ENCODE data around the gene EGFL6.

Gene EGFL6

DNA sequence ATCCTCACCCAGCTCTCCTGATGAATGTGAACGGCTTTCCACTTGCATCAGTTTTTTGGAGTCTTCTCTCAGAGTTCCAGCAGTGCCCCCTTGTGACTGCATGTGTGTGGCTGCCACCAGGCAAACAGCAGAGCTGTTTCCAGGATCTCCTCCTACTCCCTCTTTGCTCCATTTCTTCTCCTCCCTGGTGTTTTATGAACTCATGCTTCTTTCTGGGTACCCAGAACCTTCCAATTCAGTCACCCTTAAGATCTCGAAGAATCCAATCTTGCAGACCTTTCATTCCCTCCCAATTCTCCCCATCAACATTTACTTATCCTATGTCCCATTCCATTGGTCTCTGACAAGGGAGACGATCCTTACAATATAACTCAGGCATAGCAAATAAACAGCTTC, 76.8 kb downstream of the EGFL6 start:
- Histone ChIP-seq H3K36me3 (ENCODE audit: control insufficient read depth in 2 of 2, insufficient read depth in 1 of 2, low read length in 2 of 2) (no peaks in the 10 kb centered on the region), H3K4me3 (ENCODE audit: low read depth, low read length) (no peak overlapping the region), H3K4me1 (ENCODE audit: control insufficient read depth, insufficient read depth, low read length) (peaks cover 5% of the 10 kb centered on the region; the same call in 1 of the 2 replicates), H3K27ac (ENCODE audit: extremely low read depth, low read depth, low read length) (no peak overlapping the region; the same call in 1 of the 2 replicates), H3K9me3 (ENCODE audit: control insufficient read depth, insufficient read depth, low read depth, low read length) (no peaks in the 10 kb centered on the region)
- ChIA-PET POLR2A (interaction anchor here (0.9 to 1.1 kb wide), 3 partner anchors 23 to 89 kb away, joined by 3 read pairs; partner anchors contain the start of genes OFD1 and TRAPPC2), CTCF (interaction anchor here (0.5 to 5.0 kb wide), 54 partner anchors 9 to 1207 kb away, joined by 3 to 86 read pairs (median 4); partner anchors contain the start of gene OFD1)
- TF ChIP-seq PRDM4 (tag by site-specific recombination; IDR thresholded peaks at IDR 0.05) (peak; percentile 94), ZXDB (tag by site-specific recombination; IDR thresholded peaks at IDR 0.05) (0 out of 2 replicates have a peak, but pooled peaks have one; percentile 23), SP2 (tag by site-specific recombination; IDR thresholded peaks at IDR 0.05) (no peak), ZNF785 (tag by site-specific recombination; IDR thresholded peaks at IDR 0.05) (no peak), ZFHX2 (tag by site-specific recombination; conservative IDR thresholded peaks at IDR 0.05) (0 out of 2 replicates have a peak, but pooled peaks have one; percentile 14), ZNF654 (tag by site-specific recombination; IDR thresholded peaks at IDR 0.05; ENCODE audit: low read depth) (peak; percentile 69), ZBTB21 (tag by site-specific recombination; IDR thresholded peaks at IDR 0.05) (0 out of 2 replicates have a peak, but pooled peaks have one; percentile 25), ZNF692 (tag by site-specific recombination; IDR thresholded peaks at IDR 0.05) (peak; percentile 31; the same call in 1 of the 2 replicates), HOXC10 (CRISPR knock-in tag; IDR thresholded peaks at IDR 0.05) (no peak), ZBTB49 (tag by site-specific recombination; IDR thresholded peaks at IDR 0.05; ENCODE audit: low read depth) (no peak), ZFP69B (tag by site-specific recombination; IDR thresholded peaks at IDR 0.05) (peak; percentile 56; the same call in 1 of the 2 replicates), ZNF530 (tag by site-specific recombination; IDR thresholded peaks at IDR 0.05; ENCODE audit: low read depth) (no peak), ZNF660 (tag by site-specific recombination; IDR thresholded peaks at IDR 0.05) (peak; percentile 71; the same call in 1 of the 2 replicates), ZNF341 (tag by site-specific recombination; IDR thresholded peaks at IDR 0.05; ENCODE audit: low read depth) (peak; percentile 96), ZBTB17 (tag by site-specific recombination; IDR thresholded peaks at IDR 0.05) (peak; percentile 53; the same call in 1 of the 2 replicates)

DNA sequence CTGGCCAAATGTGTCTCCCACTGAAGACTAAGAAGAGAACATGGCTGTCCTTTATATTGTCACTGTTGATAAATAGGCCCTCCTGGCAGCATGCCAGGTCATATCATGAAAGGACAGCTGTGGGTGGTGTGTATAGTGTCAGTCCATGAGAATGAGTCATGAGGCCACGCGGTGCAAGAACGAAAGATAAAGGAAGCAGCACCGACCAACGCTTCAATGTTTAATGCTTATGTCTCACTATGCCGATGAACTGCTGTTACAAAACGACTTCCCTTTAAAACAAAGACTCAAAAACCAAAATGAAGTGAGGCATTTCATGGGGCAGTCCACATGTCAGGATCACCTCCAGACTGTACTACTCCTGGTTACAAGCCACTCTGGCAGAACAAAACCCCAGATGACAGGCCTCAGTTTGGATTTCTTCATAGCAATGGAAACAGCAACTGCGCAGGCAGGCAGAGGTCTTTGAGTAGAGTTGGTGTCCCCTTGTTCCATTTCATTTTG, 78.4 kb downstream of the EGFL6 start:
- ChIA-PET CTCF (interaction anchor here (0.6 to 2.5 kb wide), 3 partner anchors 137 to 143 kb away, joined by 3 to 28 read pairs (median 12); no protein-coding TSS in a partner anchor), POLR2A (no interaction called here)
- no peak overlapping the region for H3K4me3 ChIP-seq (ENCODE audit: low read depth, low read length)
- H3K27ac ChIP-seq (ENCODE audit: extremely low read depth, low read depth, low read length): peak overlapping the region; percentile 64
- no peaks in the 10 kb centered on the region for H3K36me3 ChIP-seq (ENCODE audit: control insufficient read depth in 2 of 2, insufficient read depth in 1 of 2, low read length in 2 of 2)
- peaks cover 11% of the 10 kb centered on the region for H3K4me1 ChIP-seq (ENCODE audit: control insufficient read depth, insufficient read depth, low read length)
- no peaks in the 10 kb centered on the region for H3K9me3 ChIP-seq (ENCODE audit: control insufficient read depth, insufficient read depth, low read depth, low read length)
- TF ChIP-seq, protein P1, sequence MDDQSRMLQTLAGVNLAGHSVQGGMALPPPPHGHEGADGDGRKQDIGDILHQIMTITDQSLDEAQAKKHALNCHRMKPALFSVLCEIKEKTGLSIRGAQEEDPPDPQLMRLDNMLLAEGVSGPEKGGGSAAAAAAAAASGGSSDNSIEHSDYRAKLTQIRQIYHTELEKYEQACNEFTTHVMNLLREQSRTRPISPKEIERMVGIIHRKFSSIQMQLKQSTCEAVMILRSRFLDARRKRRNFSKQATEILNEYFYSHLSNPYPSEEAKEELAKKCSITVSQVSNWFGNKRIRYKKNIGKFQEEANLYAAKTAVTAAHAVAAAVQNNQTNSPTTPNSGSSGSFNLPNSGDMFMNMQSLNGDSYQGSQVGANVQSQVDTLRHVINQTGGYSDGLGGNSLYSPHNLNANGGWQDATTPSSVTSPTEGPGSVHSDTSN (CRISPR knock-in tag; IDR thresholded peaks at IDR 0.05): no peak
- TF ChIP-seq ZNF138 (tag by site-specific recombination; IDR thresholded peaks at IDR 0.05; ENCODE audit: borderline replicate concordance) (no peak), ZNF660 (tag by site-specific recombination; IDR thresholded peaks at IDR 0.05) (peak; percentile 99), ZNF16 (tag by site-specific recombination; IDR thresholded peaks at IDR 0.05; ENCODE audit: low read depth) (no peak), KLF16 (tag by site-specific recombination; IDR thresholded peaks at IDR 0.05) (no peak), GLIS1 (tag by site-specific recombination; IDR thresholded peaks at IDR 0.05) (peak; percentile 76), ZNF157 (tag by site-specific recombination; IDR thresholded peaks at IDR 0.05) (no peak), ZNF768 (tag by site-specific recombination; IDR thresholded peaks at IDR 0.05) (no peak), ZNF274 (IDR thresholded peaks at IDR 0.05; ENCODE audit: low read length) (no peak), ZNF274 (tag by site-specific recombination; IDR thresholded peaks at IDR 0.05; ENCODE audit: borderline replicate concordance) (no peak)
- TF ChIP-seq, protein P2, sequence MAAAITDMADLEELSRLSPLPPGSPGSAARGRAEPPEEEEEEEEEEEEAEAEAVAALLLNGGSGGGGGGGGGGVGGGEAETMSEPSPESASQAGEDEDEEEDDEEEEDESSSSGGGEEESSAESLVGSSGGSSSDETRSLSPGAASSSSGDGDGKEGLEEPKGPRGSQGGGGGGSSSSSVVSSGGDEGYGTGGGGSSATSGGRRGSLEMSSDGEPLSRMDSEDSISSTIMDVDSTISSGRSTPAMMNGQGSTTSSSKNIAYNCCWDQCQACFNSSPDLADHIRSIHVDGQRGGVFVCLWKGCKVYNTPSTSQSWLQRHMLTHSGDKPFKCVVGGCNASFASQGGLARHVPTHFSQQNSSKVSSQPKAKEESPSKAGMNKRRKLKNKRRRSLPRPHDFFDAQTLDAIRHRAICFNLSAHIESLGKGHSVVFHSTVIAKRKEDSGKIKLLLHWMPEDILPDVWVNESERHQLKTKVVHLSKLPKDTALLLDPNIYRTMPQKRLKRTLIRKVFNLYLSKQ (tag by site-specific recombination; IDR thresholded peaks at IDR 0.05; ENCODE audit: borderline replicate concordance): no peak
